K562 (cell line): Measurements from ENCODE around the gene LRRIQ1. TPM values are rescaled to one million over a fixed set of nuclear protein-coding genes. Genes with fewer than 3 reads are reported as not detected.

ENCODE experiments used
- ATAC-seq: fragments of 200-7000 bp; cut with Tn5 transposase; 3 replicates; pipeline ENCODE4 v1.9.1; 2020; ENCODE audit warnings: moderate library complexity
- BruUV-seq: library from RNA; stranded (reverse); fragments of 400-500 nt; replicated peaks from 2 replicates; lab custom pipeline; 2021; lab: Mats Ljungman, UMichigan
- CTCF ChIA-PET: fragments of 300-600 bp; formaldehyde crosslinking; extraction: SDS; loops from one replicate; lab custom pipeline; 2021; ENCODE audit warnings: low intra/inter-chr PET ratio; lab: Yijun Ruan, JAX
- POLR2A ChIA-PET: fragments of 300-600, 350-650 bp; sonication (Branson Sonifier 250); formaldehyde crosslinking; extraction: SDS; loops from one replicate; lab custom pipeline; 2021; ENCODE audit warnings: antibody characterized with exemption, inconsistent platforms; lab: Yijun Ruan, JAX
- DNase-seq, 4 experiments: peaks; one replicate each; pipeline versions ENCODE4 v3.0.0 to v3.0.0-alpha.2; 2011 to 2018; ENCODE audit warnings: low spot score in 3 of 4, mixed read lengths in 3 of 4; ENCODE audit errors: extremely low read depth in 1 of 4
- FAIRE-seq: peaks from 2 replicates; lab custom pipeline; 2011; peaks lifted over from hg19 to GRCh38; lab: Jason Lieb, UNC
- H2AFZ ChIP-seq: 2 replicates; pipeline ENCODE4 v1.6.0; 2011; ENCODE audit warnings: low read depth, low read length, control low read depth, inconsistent platforms
- H3K27ac ChIP-seq: fragments of 200-600 bp; 3 replicates; pipeline ENCODE4 v1.8.0; 2011; ENCODE audit warnings: low read depth, mild to moderate bottlenecking, control low read depth, inconsistent platforms, low read length, moderate library complexity, mixed read lengths; ENCODE audit errors: extremely low read depth
- H3K27me3 ChIP-seq, 2 experiments: fragments of 300-600 bp in 1 of 2; 2 replicates in 1 of 2; 3 replicates in 1 of 2; pipeline versions ENCODE4 v1.6.0 to v1.8.0; 2011; ENCODE audit warnings: inconsistent platforms in 2 of 2, low read length in 2 of 2, mild to moderate bottlenecking in 1 of 2, mixed read lengths in 1 of 2, moderate library complexity in 1 of 2; ENCODE audit not compliant: control insufficient read depth in 2 of 2, insufficient read depth in 2 of 2
- H3K36me3 ChIP-seq: fragments of 300-600 bp; 3 replicates; pipeline ENCODE4 v1.8.0; 2011; ENCODE audit warnings: mild to moderate bottlenecking, low read length, inconsistent platforms; ENCODE audit not compliant: control insufficient read depth, insufficient read depth
- H3K4me1 ChIP-seq, 2 experiments: fragments of 200-600 bp in 1 of 2; replicated peaks in 1 of 2; 2 replicates in 1 of 2; 3 replicates in 1 of 2; pipeline versions ENCODE4 v1.5.1 to v1.8.0; 2011; ENCODE audit warnings: inconsistent platforms in 2 of 2, low read length in 2 of 2, mild to moderate bottlenecking in 1 of 2, mixed read lengths in 1 of 2, moderate library complexity in 1 of 2; ENCODE audit not compliant: control insufficient read depth in 2 of 2, insufficient read depth in 2 of 2
- H3K4me2 ChIP-seq: 2 replicates; pipeline ENCODE4 v1.6.1; 2011; ENCODE audit warnings: low read length, control low read depth, inconsistent platforms, mixed read lengths; ENCODE audit not compliant: insufficient read depth
- H3K4me3 ChIP-seq: fragments of 200-600 bp; sonication (generic), shearing (Covaris generic); 2 replicates; pipeline ENCODE4 v1.5.1; 2016; ENCODE audit warnings: control low read depth, inconsistent platforms
- H3K79me2 ChIP-seq: fragments of 200-600 bp; 3 replicates; pipeline ENCODE4 v1.8.0; 2011; ENCODE audit warnings: low read length, inconsistent platforms; ENCODE audit not compliant: control insufficient read depth, insufficient read depth
- H3K9ac ChIP-seq, 2 experiments: 2 replicates each; pipeline versions ENCODE4 v1.6.0 to v1.6.1; 2011; ENCODE audit warnings: low read depth in 2 of 2, low read length in 2 of 2, control low read depth in 1 of 2, inconsistent platforms in 1 of 2, mild to moderate bottlenecking in 1 of 2, mixed read lengths in 1 of 2; ENCODE audit not compliant: insufficient read depth in 1 of 2
- H3K9me1 ChIP-seq: one replicate; pipeline ENCODE4 v1.6.0; 2011; ENCODE audit warnings: inconsistent platforms, mild to moderate bottlenecking, low read length, moderate library complexity; ENCODE audit not compliant: control insufficient read depth, insufficient read depth
- H3K9me3 ChIP-seq: replicated peaks from 2 replicates; pipeline ENCODE4 v1.5.1; 2011; ENCODE audit warnings: low read depth, low read length, inconsistent platforms; ENCODE audit not compliant: control insufficient read depth, insufficient read depth
- H4K20me1 ChIP-seq: replicated peaks from 2 replicates; pipeline ENCODE4 v1.6.1; 2011; ENCODE audit warnings: low read length, inconsistent platforms, mixed read lengths; ENCODE audit not compliant: control insufficient read depth, insufficient read depth
- ARID4B ChIP-seq: sonication (generic); formaldehyde crosslinking; IDR thresholded peaks from 2 replicates; pipeline ENCODE4 v1.8.0; 2022; ENCODE audit warnings: mild to moderate bottlenecking, missing genetic modification reagents
- MAX ChIP-seq: sonication (generic); formaldehyde crosslinking; IDR thresholded peaks from 2 replicates; pipeline ENCODE4 v1.9.0; 2022; ENCODE audit warnings: mild to moderate bottlenecking, missing genetic modification reagents
- MXI1 ChIP-seq: IDR thresholded peaks from 2 replicates; pipeline ENCODE4 v1.6.1; 2011; ENCODE audit warnings: low read depth, mild to moderate bottlenecking, improper control_type of control experiment, low read length
- NUFIP1 ChIP-seq: fragments of 450-650 bp; IDR thresholded peaks from 2 replicates; pipeline ENCODE4 v1.6.1; 2018; ENCODE audit not compliant: partially characterized antibody
- PHF21A ChIP-seq: fragments of 450-650 bp; IDR thresholded peaks from 2 replicates; pipeline ENCODE4 v1.6.1; 2017; ENCODE audit warnings: low read depth, borderline replicate concordance
- USF2 ChIP-seq: sonication (generic); formaldehyde crosslinking; IDR thresholded peaks from 2 replicates; pipeline ENCODE4 v1.5.0; 2020; ENCODE audit warnings: missing genetic modification reagents
- ZNF23 ChIP-seq: fragments of 250-450 bp; sonication (Bioruptor Pico); IDR thresholded peaks from 2 replicates; pipeline ENCODE4 v1.4.0; 2020; ENCODE audit warnings: mild to moderate bottlenecking
- WGBS: fragments of 100-300 bp; shearing (Covaris generic); methylation state at CpG from one replicate; pipeline ENCODE4 v1.1.6; 2016; ENCODE audit warnings: low coverage, mixed read lengths; ENCODE audit not compliant: insufficient coverage; ENCODE audit errors: missing lambda C conversion rate; 5-methylcytosine and 5-hydroxymethylcytosine counted together
- in situ Hi-C: fragments of 300-500 bp; cut with MboI; formaldehyde crosslinking; loops from 4 replicates; pipeline ENCODE4 v1.15.0; 2018; ENCODE audit warnings: inconsistent platforms, mixed read lengths
- intact Hi-C: fragments of 100-400 bp; cut with micrococcal nuclease; formaldehyde crosslinking; loops from 2 replicates; pipeline ENCODE4 v1.14.2; 2022
- polyA plus RNA-seq, 8 experiments: library from polyadenylated mRNA; depleted of rRNA in 4 of 8; stranded (reverse) in 5 of 8; unstranded in 3 of 8; fragments of >200 nt; fragmentation: Nextera tagmentation in 2 of 8; fragmentation: Illumina TruSeq in 1 of 8; extraction: Ambion mirVana in 2 of 8; extraction: Trizol in 1 of 8; gene quantifications; 2 replicates each; pipeline versions ENCODE4 v1.2.1 to v1.2.3, GENCODE V29; 2011 to 2014; ENCODE audit warnings: inconsistent platforms in 1 of 8, missing spikeins in 1 of 8
- total RNA-seq, 7 experiments: library from RNA; depleted of rRNA in 6 of 7; stranded (reverse); fragments of >200 nt in 6 of 7; fragmentation: Illumina TruSeq in 2 of 7; extraction: Trizol in 2 of 7; gene quantifications; 2 replicates each; pipeline versions ENCODE4 v1.2.1 to v1.2.3, GENCODE V29; 2011 to 2021; ENCODE audit warnings: low replicate concordance in 1 of 7

LRRIQ1 gene
- total and polyA plus RNA-seq, 9 of the 15 experiments (the other 6 are each of a cell fraction or from before 2014, with no cell fraction given), result not detected

GRCh38 chr12:85278598-85279448 is 242.7 kb downstream of the LRRIQ1 start:
- DNase-seq (no peak), FAIRE-seq (no peak), ATAC-seq (no peak)
- ChIA-PET POLR2A (no interaction called here), CTCF (no interaction called here)
- in situ Hi-C loops (no loop called here), intact Hi-C loops (no loop called here)
- Histone ChIP-seq H3K4me1 (no peaks in the 10 kb centered on the region), H3K4me2 (no peak overlapping the region), H3K36me3 (no peaks in the 10 kb centered on the region), H3K9ac (no peak overlapping the region), H3K79me2 (no peaks in the 10 kb centered on the region), H2AFZ (no peak overlapping the region), H4K20me1 (no peaks in the 10 kb centered on the region), H3K4me3 (no peak overlapping the region), H3K9me1 (no peaks in the 10 kb centered on the region), H3K27ac (no peak overlapping the region), H3K9me3 (no peaks in the 10 kb centered on the region), H3K27me3 (no peaks in the 10 kb centered on the region)
- no TSS peak for BruUV-seq
- 9% methylated on average over 37 of the region's 37 CpGs for WGBS
- TF ChIP-seq USF2 (no peak), ZNF23 (no peak), PHF21A (no peak), ARID4B (CRISPR knock-in tag) (no peak), MAX (CRISPR knock-in tag) (no peak), NUFIP1 (no peak), MXI1 (no peak)
